ENCODE measurements around the gene CTSL.

Gene CTSL

GRCh38 chr9:87765521-87765920, 39.6 kb downstream of the CTSL start:
- H3K27ac ChIP-seq, result no peak overlapping the region

GRCh38 chr9:87766697-87767096, 40.8 kb downstream of the CTSL start:
- TF ChIP-seq CTCF (IDR thresholded peaks at IDR 0.05) (no peak), ZFX (IDR thresholded peaks at IDR 0.05; ENCODE audit: borderline replicate concordance) (no peak)
- no peak overlapping the region for H3K27ac ChIP-seq

More at GRCh38 chr9:87765521-87765920, 39.6 kb downstream of the CTSL start:
- no peak for TF ChIP-seq ZFX (IDR thresholded peaks at IDR 0.05; ENCODE audit: borderline replicate concordance)
- no peak for TF ChIP-seq CTCF (IDR thresholded peaks at IDR 0.05)

- TF ChIP-seq CTCF (IDR thresholded peaks at IDR 0.05) (no peak), ZFX (IDR thresholded peaks at IDR 0.05; ENCODE audit: borderline replicate concordance) (no peak)
- no peak overlapping the region for H3K27ac ChIP-seq
Observed at GRCh38 chr9:87770616-87771315, 44.8 kb downstream of the CTSL start.

GRCh38 chr9:87771316-87772006, 45.5 kb downstream of the CTSL start:
- TF ChIP-seq CTCF (IDR thresholded peaks at IDR 0.05) (no peak), ZFX (IDR thresholded peaks at IDR 0.05; ENCODE audit: borderline replicate concordance) (no peak)
- no peak overlapping the region for H3K27ac ChIP-seq

GRCh38 chr9:87776481-87777379, 50.8 kb downstream of the CTSL start:
- H3K27ac ChIP-seq, result no peak overlapping the region
- TF ChIP-seq ZFX (IDR thresholded peaks at IDR 0.05; ENCODE audit: borderline replicate concordance) (no peak), CTCF (IDR thresholded peaks at IDR 0.05) (no peak)

GRCh38 chr9:87778996-87779395, 53.1 kb downstream of the CTSL start:
- no peak overlapping the region for H3K27ac ChIP-seq
- TF ChIP-seq CTCF (IDR thresholded peaks at IDR 0.05), result no peak
- no peak for TF ChIP-seq ZFX (IDR thresholded peaks at IDR 0.05; ENCODE audit: borderline replicate concordance)

Data from 22Rv1 (cell line).